Measurements from ENCODE around the gene AUH. TPM values are rescaled to one million over a fixed set of nuclear protein-coding genes. Genes with fewer than 3 reads are reported as not detected.

The AUH gene
- total and polyA plus RNA-seq, 9 of the 15 experiments (the other 6 are each of a cell fraction or from before 2014, with no cell fraction given): 3.4 to 29.0 (median 10.1) TPM

DNA sequence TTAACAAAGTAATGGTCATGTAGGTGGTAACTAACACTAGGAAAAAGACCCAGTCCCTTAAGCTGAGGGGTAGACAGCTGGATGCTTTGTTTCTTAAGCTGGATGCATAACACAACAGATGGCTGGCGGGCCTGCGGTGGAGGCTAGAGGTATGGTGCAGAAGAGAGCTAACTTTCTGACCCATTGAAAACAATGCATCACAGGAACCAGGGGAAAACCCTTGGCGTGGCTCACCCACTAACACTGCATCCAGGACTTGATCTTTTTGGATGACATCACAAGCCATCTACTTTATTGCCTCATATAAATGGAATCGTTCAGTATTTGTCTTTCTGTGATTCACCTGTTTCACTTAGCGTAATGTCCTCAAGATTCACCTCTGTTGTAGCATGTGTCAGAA is 138.7 kb downstream of the AUH start:
- Histone ChIP-seq H3K27me3 (ENCODE audit: control insufficient read depth in 2 of 2, insufficient read depth in 2 of 2, low read length in 2 of 2) (no peaks in the 10 kb centered on the region), H3K79me2 (ENCODE audit: control insufficient read depth, insufficient read depth, low read length) (no peaks in the 10 kb centered on the region), H3K9me1 (ENCODE audit: control insufficient read depth, insufficient read depth, low read length) (no peaks in the 10 kb centered on the region), H3K4me2 (ENCODE audit: insufficient read depth, low read length) (no peak overlapping the region), H4K20me1 (replicated peaks; ENCODE audit: control insufficient read depth, insufficient read depth, low read length) (no peaks in the 10 kb centered on the region), H3K4me3 (no peak overlapping the region), H3K9ac (ENCODE audit: insufficient read depth in 1 of 2, low read depth in 2 of 2, low read length in 2 of 2) (no peak overlapping the region), H3K36me3 (ENCODE audit: control insufficient read depth, insufficient read depth, low read length) (no peaks in the 10 kb centered on the region), H3K27ac (ENCODE audit: extremely low read depth, low read depth, low read length) (no peak overlapping the region), H2AFZ (ENCODE audit: low read depth, low read length) (no peak overlapping the region), H3K9me3 (replicated peaks; ENCODE audit: control insufficient read depth, insufficient read depth, low read depth, low read length) (no peaks in the 10 kb centered on the region), H3K4me1 (replicated peaks in 1 of 2; ENCODE audit: control insufficient read depth in 2 of 2, insufficient read depth in 2 of 2, low read length in 2 of 2) (no peaks in the 10 kb centered on the region)
- ATAC-seq (no peak), DNase-seq (ENCODE audit: extremely low read depth in 1 of 4, low spot score in 3 of 4) (no peak), FAIRE-seq (no peak)
- intact Hi-C loops (cut with micrococcal nuclease): no loop called here
- POLR2A ChIA-PET: no interaction called here
- CTCF ChIA-PET (ENCODE audit: low intra/inter-chr PET ratio): no interaction called here
- in situ Hi-C loops (cut with MboI): no loop called here
- no TSS peak for BruUV-seq (replicated peaks)
- TF ChIP-seq TFAM (CRISPR knock-in tag; conservative IDR thresholded peaks at IDR 0.05) (no peak), MEIS2 (IDR thresholded peaks at IDR 0.05; ENCODE audit: partially characterized antibody) (no peak), RBM15 (IDR thresholded peaks at IDR 0.05; ENCODE audit: insufficient read depth, low read length) (no peak), PHB (CRISPR knock-in tag; IDR thresholded peaks at IDR 0.05) (no peak), ZNF589 (CRISPR knock-in tag; IDR thresholded peaks at IDR 0.05; ENCODE audit: low read depth) (no peak), ARID1B (IDR thresholded peaks at IDR 0.05) (no peak), DNMT1 (IDR thresholded peaks at IDR 0.05) (no peak), ATF7 (IDR thresholded peaks at IDR 0.05) (no peak), CAMTA2 (CRISPR knock-in tag; conservative IDR thresholded peaks at IDR 0.05) (no peak), KAT7 (CRISPR knock-in tag; IDR thresholded peaks at IDR 0.05; ENCODE audit: borderline replicate concordance) (no peak), MCM3 (IDR thresholded peaks at IDR 0.05) (no peak), SPI1 (IDR thresholded peaks at IDR 0.05; ENCODE audit: borderline replicate concordance, low read depth, low read length) (no peak)
- TF ChIP-seq, protein P1, sequence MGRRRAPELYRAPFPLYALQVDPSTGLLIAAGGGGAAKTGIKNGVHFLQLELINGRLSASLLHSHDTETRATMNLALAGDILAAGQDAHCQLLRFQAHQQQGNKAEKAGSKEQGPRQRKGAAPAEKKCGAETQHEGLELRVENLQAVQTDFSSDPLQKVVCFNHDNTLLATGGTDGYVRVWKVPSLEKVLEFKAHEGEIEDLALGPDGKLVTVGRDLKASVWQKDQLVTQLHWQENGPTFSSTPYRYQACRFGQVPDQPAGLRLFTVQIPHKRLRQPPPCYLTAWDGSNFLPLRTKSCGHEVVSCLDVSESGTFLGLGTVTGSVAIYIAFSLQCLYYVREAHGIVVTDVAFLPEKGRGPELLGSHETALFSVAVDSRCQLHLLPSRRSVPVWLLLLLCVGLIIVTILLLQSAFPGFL (CRISPR knock-in tag; IDR thresholded peaks at IDR 0.05): no peak
- TF ChIP-seq, protein P2, sequence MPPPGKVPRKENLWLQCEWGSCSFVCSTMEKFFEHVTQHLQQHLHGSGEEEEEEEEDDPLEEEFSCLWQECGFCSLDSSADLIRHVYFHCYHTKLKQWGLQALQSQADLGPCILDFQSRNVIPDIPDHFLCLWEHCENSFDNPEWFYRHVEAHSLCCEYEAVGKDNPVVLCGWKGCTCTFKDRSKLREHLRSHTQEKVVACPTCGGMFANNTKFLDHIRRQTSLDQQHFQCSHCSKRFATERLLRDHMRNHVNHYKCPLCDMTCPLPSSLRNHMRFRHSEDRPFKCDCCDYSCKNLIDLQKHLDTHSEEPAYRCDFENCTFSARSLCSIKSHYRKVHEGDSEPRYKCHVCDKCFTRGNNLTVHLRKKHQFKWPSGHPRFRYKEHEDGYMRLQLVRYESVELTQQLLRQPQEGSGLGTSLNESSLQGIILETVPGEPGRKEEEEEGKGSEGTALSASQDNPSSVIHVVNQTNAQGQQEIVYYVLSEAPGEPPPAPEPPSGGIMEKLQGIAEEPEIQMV (tag; conservative IDR thresholded peaks at IDR 0.05; ENCODE audit: low read depth): no peak
- TF ChIP-seq, protein P3, sequence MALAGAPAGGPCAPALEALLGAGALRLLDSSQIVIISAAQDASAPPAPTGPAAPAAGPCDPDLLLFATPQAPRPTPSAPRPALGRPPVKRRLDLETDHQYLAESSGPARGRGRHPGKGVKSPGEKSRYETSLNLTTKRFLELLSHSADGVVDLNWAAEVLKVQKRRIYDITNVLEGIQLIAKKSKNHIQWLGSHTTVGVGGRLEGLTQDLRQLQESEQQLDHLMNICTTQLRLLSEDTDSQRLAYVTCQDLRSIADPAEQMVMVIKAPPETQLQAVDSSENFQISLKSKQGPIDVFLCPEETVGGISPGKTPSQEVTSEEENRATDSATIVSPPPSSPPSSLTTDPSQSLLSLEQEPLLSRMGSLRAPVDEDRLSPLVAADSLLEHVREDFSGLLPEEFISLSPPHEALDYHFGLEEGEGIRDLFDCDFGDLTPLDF (CRISPR knock-in tag; IDR thresholded peaks at IDR 0.05): no peak
- TF ChIP-seq, protein P4, sequence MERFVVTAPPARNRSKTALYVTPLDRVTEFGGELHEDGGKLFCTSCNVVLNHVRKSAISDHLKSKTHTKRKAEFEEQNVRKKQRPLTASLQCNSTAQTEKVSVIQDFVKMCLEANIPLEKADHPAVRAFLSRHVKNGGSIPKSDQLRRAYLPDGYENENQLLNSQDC (CRISPR knock-in tag; IDR thresholded peaks at IDR 0.05): no peak
- 77% methylated on average over 5 of the region's 5 CpGs for WGBS (ENCODE audit: insufficient coverage, low coverage, missing lambda C conversion rate)

Measured in K562 (cell line).